HG03354 (cell line): Measurements from ENCODE around the gene ZMIZ1.
"Not testable (repeated sequence)": the region's sequence is repeated elsewhere in the genome, so short reads cannot be mapped to it uniquely, and the experiment has no call there.

Source experiments
- ATAC-seq: cut with Tn5 transposase; IDR thresholded peaks from one replicate; pipeline ENCODE4 v1.9.1; 2021; ENCODE audit warnings: mild to moderate bottlenecking; ENCODE audit not compliant: unreplicated experiment, poor library complexity, severe bottlenecking

ZMIZ1 gene

GRCh38 chr10:79028451-79029010 is 40.2 kb upstream of the ZMIZ1 start:
- ATAC-seq = no peak

DNA sequence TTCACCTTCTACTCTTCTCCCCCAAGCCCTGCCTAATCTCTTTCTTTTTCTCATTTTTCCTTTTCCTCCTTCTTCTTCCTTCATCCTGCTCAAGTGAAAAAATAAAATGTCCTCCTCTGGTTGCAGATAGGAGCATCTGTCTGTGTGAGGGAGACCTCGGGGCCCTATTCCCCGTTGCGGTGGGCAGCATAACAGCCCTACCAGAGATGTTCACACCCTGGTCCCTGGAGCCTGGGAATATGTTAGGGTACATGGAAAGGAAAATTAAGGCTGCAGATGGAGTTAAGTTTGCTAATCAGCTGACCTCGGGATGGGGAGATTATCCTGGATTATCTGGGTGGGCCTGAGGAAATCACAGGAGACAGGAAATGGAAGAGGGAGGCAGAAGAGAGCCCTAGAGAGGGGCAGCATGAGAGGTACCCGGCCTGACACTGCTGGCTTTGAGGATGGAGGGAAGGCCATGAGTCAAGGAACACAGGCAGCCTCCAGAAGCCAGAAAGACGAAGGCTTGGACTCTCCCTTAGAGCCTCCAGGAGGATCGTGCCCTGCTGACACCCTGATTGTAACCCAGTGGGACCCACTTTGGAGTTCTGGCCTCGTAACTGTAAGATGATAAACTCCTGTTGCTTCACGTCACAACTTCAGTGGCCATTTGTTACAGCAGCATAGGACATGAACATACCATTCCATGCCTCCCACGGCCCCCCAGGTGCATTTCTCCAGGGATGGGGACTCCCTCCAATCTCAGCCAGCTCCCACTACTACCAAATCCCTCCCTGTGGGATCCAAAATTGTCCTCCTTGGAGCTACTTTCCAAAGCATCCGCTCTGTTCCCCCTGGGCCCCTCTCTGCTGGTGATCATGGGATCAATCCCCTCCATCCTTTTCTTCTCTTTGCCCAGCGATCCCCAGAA is 39.0 kb upstream of the ZMIZ1 start:
- no peak for ATAC-seq

DNA sequence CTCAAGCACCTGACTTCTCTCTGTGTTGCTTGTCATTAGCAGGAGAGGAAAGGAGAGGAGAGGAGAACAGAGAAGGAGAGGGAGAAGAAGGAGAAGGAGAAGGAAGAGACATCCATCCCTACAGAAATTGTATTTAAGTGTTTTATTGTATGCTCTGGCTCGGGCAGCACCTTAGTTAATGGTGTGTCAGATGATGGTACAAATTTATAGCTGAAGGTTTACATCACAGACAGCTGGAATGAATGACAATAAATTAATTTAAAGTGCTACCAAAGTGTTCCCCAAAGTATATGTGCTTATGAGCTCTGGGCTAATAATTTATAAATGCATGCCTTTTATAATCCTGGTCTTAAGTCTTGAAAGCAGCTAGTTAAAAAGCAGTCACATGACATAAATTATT is 38.1 kb upstream of the ZMIZ1 start:
- no peak for ATAC-seq

GRCh38 chr10:79031723-79032122 is 37.0 kb upstream of the ZMIZ1 start:
- no peak for ATAC-seq

DNA sequence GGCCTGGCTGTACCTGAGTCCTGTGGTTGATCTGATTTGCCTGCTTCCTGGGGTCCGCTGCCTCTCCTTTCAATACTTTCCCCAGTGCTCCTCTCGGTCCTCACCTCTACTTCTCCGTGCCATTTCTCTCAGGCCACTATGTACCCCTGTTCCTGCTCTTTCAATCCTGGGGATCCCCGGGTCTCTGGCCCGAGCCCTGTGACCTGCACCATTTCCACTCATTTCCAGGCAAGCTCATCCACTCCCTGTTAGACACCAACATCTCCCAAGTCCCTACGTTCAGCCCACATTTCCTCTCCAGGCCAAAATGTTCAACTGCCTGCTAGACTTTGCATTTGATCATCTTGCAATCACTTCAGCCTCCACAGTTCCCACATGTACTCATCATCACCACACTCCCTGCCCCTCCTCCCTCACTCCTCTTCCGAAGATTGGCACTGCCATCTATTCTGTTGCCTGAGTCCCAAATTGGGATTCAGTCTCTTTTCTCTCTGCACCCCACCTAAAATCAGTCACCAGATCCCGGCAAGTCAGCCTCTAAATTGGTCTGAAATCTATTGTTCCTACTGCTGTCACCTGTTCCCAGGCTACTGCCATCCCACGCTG is 34.4 kb upstream of the ZMIZ1 start:
- no peak for ATAC-seq

DNA sequence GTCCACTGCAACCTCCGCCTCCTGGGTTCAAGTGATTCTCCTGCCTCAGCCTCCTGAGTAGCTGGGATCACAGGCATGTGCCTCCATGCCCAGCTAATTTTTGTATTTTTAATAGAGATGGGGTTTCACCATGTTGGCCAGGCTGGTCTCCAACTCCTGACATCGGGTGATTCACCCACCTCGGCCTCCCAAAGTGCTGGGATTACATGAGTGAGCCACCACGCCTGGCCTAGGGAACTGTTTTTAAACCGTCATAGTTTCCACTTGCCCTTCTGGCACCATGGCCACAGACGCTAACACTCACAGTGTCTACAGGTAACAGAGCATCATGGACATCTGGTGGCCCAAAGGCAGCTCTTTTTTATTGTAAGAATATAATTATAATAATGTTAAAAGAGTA is 32.4 kb upstream of the ZMIZ1 start:
- ATAC-seq = not testable (repeated sequence)

DNA sequence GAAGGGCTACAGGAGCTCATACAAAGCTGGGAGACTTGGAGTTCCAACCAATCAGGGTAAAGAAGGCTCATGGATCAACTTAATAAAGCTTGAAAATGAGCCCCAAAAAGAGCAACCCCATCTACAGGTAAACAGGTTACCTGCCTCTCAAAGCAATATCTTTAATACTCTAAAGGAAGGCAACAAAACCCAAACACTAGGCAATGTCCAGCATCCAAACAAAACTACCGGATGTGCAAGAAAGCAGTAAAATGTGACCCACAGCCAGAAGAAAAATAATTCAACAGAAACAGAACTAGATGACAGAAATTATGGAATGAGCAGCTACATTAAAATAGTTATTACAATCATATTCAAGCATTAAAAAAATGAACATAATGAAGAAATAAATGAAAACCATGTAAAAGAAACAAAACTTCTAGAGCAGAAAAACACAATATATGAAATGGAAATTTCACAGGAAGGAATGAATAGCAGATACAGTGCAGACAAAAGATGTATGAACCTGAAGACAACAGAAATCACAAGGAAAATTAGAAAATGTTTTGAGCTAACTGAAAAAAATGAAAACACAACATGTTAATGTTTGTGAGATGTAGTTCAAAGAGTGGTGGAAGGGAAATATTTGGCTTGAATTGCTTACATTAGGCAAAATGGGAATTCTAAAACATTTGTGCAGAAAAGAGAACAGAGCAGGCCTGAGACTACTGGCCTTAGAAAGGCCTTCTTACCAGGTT is 30.5 kb upstream of the ZMIZ1 start:
- no peak for ATAC-seq

- no peak for ATAC-seq
Measured at GRCh38 chr10:79038841-79039201, 29.9 kb upstream of the ZMIZ1 start.

DNA sequence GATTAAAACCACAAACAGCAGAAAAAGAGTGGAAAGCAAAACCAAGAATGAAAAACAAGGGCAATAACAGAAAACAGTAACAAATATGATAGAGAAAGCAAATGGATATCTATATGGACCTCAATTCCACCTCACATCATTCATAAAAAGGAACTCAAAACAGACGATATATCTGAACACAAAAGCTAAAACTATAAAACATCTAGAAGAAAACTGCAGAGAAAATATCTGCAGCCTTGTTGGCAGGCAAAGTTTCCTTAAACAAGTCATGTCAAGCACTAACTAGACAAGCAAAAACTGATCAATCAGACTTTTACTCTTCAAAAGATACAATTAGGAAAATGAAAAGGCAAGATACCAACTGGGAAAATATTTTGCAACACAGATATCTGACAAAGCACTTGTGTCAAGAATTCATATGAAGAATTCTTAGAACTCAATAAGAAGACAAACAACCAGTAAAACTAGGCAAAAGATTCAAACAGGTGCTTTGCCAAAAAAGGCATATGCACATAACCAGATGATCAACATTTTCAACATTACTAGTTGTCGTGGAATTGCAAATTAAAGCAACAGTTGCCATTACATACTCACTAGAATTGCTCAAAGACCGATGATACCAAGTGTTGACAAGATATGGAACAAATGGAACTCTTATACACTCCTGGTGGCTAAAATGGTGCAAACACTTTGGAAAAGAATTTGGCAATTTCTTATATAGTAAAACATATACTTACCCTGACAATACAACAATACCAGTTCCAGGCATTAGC is 25.9 kb upstream of the ZMIZ1 start:
- ATAC-seq = no peak

DNA sequence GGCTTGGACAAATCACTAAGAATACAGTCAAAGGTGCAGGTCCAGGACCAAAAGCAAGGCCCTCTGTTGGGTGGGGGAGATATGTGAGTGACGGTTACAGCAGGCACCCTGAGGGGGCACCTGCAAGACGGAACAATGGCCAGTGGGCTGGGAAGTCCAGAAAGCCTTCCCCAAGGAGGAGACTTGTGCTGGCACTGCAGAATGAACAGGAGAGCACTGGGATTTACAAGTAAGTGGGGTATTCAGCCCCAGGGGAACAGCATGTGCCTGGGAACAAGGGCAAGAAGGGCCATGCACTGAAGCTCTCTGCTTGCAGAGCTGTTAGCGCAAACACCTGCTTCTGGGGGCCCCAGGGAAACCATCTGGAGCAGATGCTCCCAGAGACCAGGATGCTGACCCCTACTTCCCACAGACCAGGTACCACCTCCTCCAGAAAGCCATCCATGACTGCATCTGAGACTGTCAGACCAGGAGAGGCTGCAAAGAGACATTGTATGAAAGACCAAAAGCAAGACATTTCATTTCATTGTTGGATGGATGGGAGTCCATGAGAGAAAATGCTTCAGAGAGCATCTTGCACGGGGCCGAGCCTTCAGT is 24.6 kb upstream of the ZMIZ1 start:
- no peak for ATAC-seq

DNA sequence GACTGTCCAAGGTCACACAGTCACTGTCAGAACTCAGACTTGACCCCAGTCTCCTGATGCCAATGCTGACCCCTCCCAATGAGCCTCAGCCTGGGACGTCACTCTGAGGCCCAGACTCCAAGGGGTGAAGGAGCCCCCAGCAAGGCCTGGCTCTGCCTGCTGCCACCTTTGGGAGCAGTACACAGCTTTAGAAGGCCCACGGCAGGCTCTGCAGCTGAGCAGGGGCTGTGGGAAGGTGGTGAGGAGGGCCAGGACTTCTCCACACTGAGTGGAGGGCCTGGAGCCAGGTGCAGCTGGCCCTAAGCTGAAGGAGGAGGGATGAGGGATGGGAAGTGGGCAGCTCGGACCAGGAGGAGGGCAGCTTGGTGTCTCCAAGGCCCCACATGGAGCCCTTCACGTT is 23.9 kb upstream of the ZMIZ1 start:
- ATAC-seq = no peak

- ATAC-seq = no peak
Measured at GRCh38 chr10:79045566-79046175, 23.1 kb upstream of the ZMIZ1 start.

DNA sequence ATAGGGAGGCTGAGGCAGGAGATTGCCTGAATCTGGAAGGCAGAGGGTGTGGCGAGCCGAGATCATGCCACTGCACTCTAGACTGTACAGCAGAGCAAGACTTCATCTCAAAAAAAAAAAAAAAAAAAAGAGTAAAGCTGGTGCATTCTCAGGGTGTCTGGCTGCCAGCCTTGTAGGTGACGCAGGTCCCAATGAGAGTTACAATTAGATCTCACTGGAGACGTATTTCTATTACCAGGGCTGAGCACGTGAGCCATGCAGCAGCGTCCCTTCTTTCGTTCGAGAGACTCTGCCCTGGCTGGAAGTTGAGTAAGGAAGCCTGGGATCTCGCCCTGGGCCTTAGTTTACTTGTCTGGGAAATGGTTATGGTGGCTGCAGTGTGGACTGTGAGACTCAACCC is 22.4 kb upstream of the ZMIZ1 start:
- no peak for ATAC-seq

DNA sequence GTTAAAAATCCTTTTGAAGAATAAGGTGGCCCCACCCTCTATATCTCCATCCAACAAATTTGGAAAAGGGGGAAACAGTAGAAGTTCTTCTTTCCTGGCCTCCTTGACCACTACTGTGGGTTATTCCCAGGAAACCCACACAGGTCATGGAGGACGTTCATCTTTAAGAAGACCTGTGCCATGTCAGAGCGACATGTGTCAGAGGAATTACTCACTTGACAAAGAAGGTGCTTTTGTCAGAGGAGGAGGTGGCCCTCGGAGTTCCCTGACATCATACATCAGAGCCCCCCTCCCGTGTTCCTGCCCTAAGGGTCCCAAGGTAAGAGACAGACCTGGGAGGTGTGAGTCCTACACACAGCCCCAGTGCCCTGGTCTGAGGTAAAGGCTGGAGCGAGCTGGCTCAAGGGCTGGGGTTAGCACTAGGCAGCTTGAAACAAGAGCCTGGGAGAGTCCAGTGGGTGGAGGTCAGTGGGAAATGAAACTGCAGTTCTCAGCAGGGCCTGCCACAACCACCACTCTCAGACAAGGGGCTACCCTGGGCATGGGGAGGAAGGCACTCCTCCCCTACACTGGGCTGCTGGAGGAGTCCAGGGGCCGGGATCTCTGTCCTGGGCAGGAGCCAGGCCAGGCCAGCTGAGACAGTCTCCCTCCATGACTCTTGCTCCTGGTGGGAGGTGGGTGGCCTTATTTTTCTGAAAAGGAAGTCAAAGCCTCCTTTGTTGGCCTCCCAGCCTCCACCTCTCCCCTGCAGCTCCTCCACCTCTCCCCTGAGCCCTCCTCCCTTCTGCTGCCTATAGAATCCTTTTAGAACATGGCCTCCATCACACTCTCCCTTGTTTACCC is 21.8 kb upstream of the ZMIZ1 start:
- no peak for ATAC-seq

GRCh38 chr10:79047584-79047874 is 21.2 kb upstream of the ZMIZ1 start:
- ATAC-seq = no peak

DNA sequence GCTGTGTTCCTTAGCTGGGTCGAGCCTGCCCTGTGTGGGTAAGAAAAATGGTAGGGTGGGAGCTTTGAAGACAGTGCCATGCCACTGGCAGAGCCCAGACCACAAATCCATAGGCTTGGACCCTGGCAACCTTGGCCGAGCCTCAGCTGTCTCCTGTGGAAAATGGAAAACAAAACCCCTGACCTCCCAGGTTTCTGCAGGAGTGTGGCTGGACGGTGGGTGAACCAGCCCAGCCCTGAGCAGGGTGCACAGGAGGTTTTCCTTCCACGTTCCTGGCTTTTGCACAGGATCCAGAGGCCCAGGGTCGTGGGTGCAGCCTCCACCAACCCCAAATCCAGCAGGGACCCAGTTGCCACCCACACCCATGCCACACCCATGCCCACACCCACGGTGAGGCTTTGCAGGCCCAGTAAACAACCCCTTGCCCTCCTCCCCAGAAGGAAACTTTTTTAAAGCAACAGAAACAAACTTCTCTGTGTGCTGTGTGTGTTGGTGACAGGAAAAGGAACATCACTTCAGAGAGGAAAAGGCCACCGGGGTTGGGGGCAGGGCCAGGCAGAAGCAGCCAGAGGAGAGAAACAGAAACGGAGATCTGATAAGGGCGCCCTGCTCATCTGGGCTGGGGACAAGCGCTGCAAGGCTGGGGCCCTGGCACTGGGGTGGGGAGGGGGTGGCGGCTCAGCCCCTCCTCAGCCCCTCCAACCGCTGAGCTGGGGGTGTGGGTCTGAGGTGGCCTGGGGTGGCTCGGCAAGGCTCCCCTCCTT is 20.7 kb upstream of the ZMIZ1 start:
- no peak for ATAC-seq

- ATAC-seq = no peak
Measured at GRCh38 chr10:79048639-79049550, 19.9 kb upstream of the ZMIZ1 start.
